B cell (primary cell): Measurements from ENCODE around the gene BCL2.

Experiments
- CTCF ChIP-seq: fragments of 200-600 bp; IDR thresholded peaks from one replicate; pipeline ENCODE4 v1.8.0; 2022; ENCODE audit warnings: antibody characterized with exemption, mild to moderate bottlenecking
- EZH2 ChIP-seq: IDR thresholded peaks from 2 replicates; pipeline ENCODE4 v1.6.1; 2012; ENCODE audit warnings: borderline replicate concordance, low read depth, mild to moderate bottlenecking, moderate library complexity, low read length; ENCODE audit not compliant: insufficient read depth, poor library complexity, severe bottlenecking

- TF ChIP-seq CTCF (no peak), EZH2 (no peak)
These were observed 78.8 kb downstream of the BCL2 start for GRCh38 chr18:63240531-63241316.
